ENCODE measurements around the gene STRAP.

Gene STRAP

GRCh38 chr12:15848606-15849005 lies 33.6 kb upstream of the STRAP start:
- Histone ChIP-seq H3K36me3 (ENCODE audit: insufficient read depth, low read length) (no peaks in the 10 kb centered on the region), H3K9me3 (ENCODE audit: insufficient read depth, low read length, severe bottlenecking) (no peaks in the 10 kb centered on the region), H3K4me3 (ENCODE audit: low read depth in 1 of 2, low read length in 2 of 2) (no peak overlapping the region), H3K4me1 (ENCODE audit: insufficient read depth, low read length) (no peaks in the 10 kb centered on the region), H3K27ac (ENCODE audit: low read length) (no peak overlapping the region), H4K20me1 (ENCODE audit: insufficient read depth, low read length) (no peaks in the 10 kb centered on the region), H3K4me2 (ENCODE audit: insufficient read depth, low read length) (no peak overlapping the region), H3K79me2 (ENCODE audit: insufficient read depth, low read length) (no peaks in the 10 kb centered on the region), H3K9ac (ENCODE audit: low read depth, low read length) (no peak overlapping the region), H3K27me3 (ENCODE audit: insufficient read depth, low read length, poor library complexity) (peaks cover 4% of the 10 kb centered on the region), H2AFZ (ENCODE audit: low read depth, low read length) (no peak overlapping the region)
- no peak for ATAC-seq (ENCODE audit: insufficient read depth, low read depth)
- DNase-seq: no peak
- no peak for TF ChIP-seq EZH2 (IDR thresholded peaks at IDR 0.05; ENCODE audit: borderline replicate concordance, low read depth, low read length, severe bottlenecking)
- no peak for TF ChIP-seq CTCF (IDR thresholded peaks at IDR 0.05; ENCODE audit: borderline replicate concordance, extremely low read depth, low read length, poor library complexity, severe bottlenecking)

- DNase-seq (no peak), ATAC-seq (ENCODE audit: insufficient read depth, low read depth) (no peak)
- Histone ChIP-seq H3K27ac (ENCODE audit: low read length) (no peak overlapping the region), H3K4me1 (ENCODE audit: insufficient read depth, low read length) (no peaks in the 10 kb centered on the region), H3K4me2 (ENCODE audit: insufficient read depth, low read length) (no peak overlapping the region), H4K20me1 (ENCODE audit: insufficient read depth, low read length) (no peaks in the 10 kb centered on the region), H3K9ac (ENCODE audit: low read depth, low read length) (no peak overlapping the region), H2AFZ (ENCODE audit: low read depth, low read length) (no peak overlapping the region), H3K36me3 (ENCODE audit: insufficient read depth, low read length) (no peaks in the 10 kb centered on the region), H3K27me3 (ENCODE audit: insufficient read depth, low read length, poor library complexity) (peaks cover 4% of the 10 kb centered on the region), H3K79me2 (ENCODE audit: insufficient read depth, low read length) (no peaks in the 10 kb centered on the region), H3K4me3 (ENCODE audit: low read depth in 1 of 2, low read length in 2 of 2) (no peak overlapping the region), H3K9me3 (ENCODE audit: insufficient read depth, low read length, severe bottlenecking) (no peaks in the 10 kb centered on the region)
- no peak for TF ChIP-seq CTCF (IDR thresholded peaks at IDR 0.05; ENCODE audit: borderline replicate concordance, extremely low read depth, low read length, poor library complexity, severe bottlenecking)
- no peak for TF ChIP-seq EZH2 (IDR thresholded peaks at IDR 0.05; ENCODE audit: borderline replicate concordance, low read depth, low read length, severe bottlenecking)
Measured at GRCh38 chr12:15851045-15851620, 31.1 kb upstream of the STRAP start.

GRCh38 chr12:15851919-15852318 lies 30.3 kb upstream of the STRAP start:
- DNase-seq: no peak
- ATAC-seq (ENCODE audit: insufficient read depth, low read depth): no peak
- Histone ChIP-seq H3K9ac (ENCODE audit: low read depth, low read length) (no peak overlapping the region), H3K27me3 (ENCODE audit: insufficient read depth, low read length, poor library complexity) (peaks cover 4% of the 10 kb centered on the region), H3K79me2 (ENCODE audit: insufficient read depth, low read length) (no peaks in the 10 kb centered on the region), H3K36me3 (ENCODE audit: insufficient read depth, low read length) (no peaks in the 10 kb centered on the region), H4K20me1 (ENCODE audit: insufficient read depth, low read length) (no peaks in the 10 kb centered on the region), H3K4me2 (ENCODE audit: insufficient read depth, low read length) (no peak overlapping the region), H3K4me3 (ENCODE audit: low read depth in 1 of 2, low read length in 2 of 2) (no peak overlapping the region), H3K9me3 (ENCODE audit: insufficient read depth, low read length, severe bottlenecking) (no peaks in the 10 kb centered on the region), H3K4me1 (ENCODE audit: insufficient read depth, low read length) (no peaks in the 10 kb centered on the region), H2AFZ (ENCODE audit: low read depth, low read length) (no peak overlapping the region), H3K27ac (ENCODE audit: low read length) (no peak overlapping the region)
- TF ChIP-seq EZH2 (IDR thresholded peaks at IDR 0.05; ENCODE audit: borderline replicate concordance, low read depth, low read length, severe bottlenecking) (no peak), CTCF (IDR thresholded peaks at IDR 0.05; ENCODE audit: borderline replicate concordance, extremely low read depth, low read length, poor library complexity, severe bottlenecking) (no peak)

GRCh38 chr12:15852383-15852782 lies 29.8 kb upstream of the STRAP start:
- Histone ChIP-seq H3K9me3 (ENCODE audit: insufficient read depth, low read length, severe bottlenecking) (no peaks in the 10 kb centered on the region), H3K4me2 (ENCODE audit: insufficient read depth, low read length) (no peak overlapping the region), H3K27me3 (ENCODE audit: insufficient read depth, low read length, poor library complexity) (peaks cover 4% of the 10 kb centered on the region)

More at GRCh38 chr12:15852383-15852782, 29.8 kb upstream of the STRAP start:
- ATAC-seq (ENCODE audit: insufficient read depth, low read depth) (no peak), DNase-seq (no peak)
- H3K27ac ChIP-seq (ENCODE audit: low read length): no peak overlapping the region
- H3K4me1 ChIP-seq (ENCODE audit: insufficient read depth, low read length): no peaks in the 10 kb centered on the region
- no peak overlapping the region for H3K9ac ChIP-seq (ENCODE audit: low read depth, low read length)
- H2AFZ ChIP-seq (ENCODE audit: low read depth, low read length): no peak overlapping the region
- no peak for TF ChIP-seq EZH2 (IDR thresholded peaks at IDR 0.05; ENCODE audit: borderline replicate concordance, low read depth, low read length, severe bottlenecking)
- no peak for TF ChIP-seq CTCF (IDR thresholded peaks at IDR 0.05; ENCODE audit: borderline replicate concordance, extremely low read depth, low read length, poor library complexity, severe bottlenecking)
- no peaks in the 10 kb centered on the region for H3K79me2 ChIP-seq (ENCODE audit: insufficient read depth, low read length)
- no peak overlapping the region for H3K4me3 ChIP-seq (ENCODE audit: low read depth in 1 of 2, low read length in 2 of 2)
- no peaks in the 10 kb centered on the region for H4K20me1 ChIP-seq (ENCODE audit: insufficient read depth, low read length)
- H3K36me3 ChIP-seq (ENCODE audit: insufficient read depth, low read length): no peaks in the 10 kb centered on the region
